ENCODE data around the gene STAC2.

STAC2 gene

GRCh38 chr17:39209317-39210092 is 16.2 kb downstream of the STAC2 start:
- peak; percentile 60 for DNase-seq

GRCh38 chr17:39208893-39209292 is 16.9 kb downstream of the STAC2 start:
- DNase-seq = no peak

- DNase-seq = no peak
Observed at GRCh38 chr17:39208136-39208535, 17.6 kb downstream of the STAC2 start.

- no peak for DNase-seq
Observed at GRCh38 chr17:39205112-39205526, 20.6 kb downstream of the STAC2 start.

- DNase-seq = no peak
Observed at GRCh38 chr17:39204245-39204644, 21.5 kb downstream of the STAC2 start.

GRCh38 chr17:39200957-39201510 is 24.7 kb downstream of the STAC2 start:
- DNase-seq = no peak

- DNase-seq = peak; percentile 92
Observed at GRCh38 chr17:39200070-39200879, 25.5 kb downstream of the STAC2 start, which contains the start of gene RPL19. TSS of gene RPL19 (plus strand) at chr17:39200283. CDS start at chr17:39200345, 62 bp downstream.

GRCh38 chr17:39199820-39200069 is 26.0 kb downstream of the STAC2 start:
- DNase-seq = peak; percentile 96

GRCh38 chr17:39198186-39198566 is 27.6 kb downstream of the STAC2 start:
- DNase-seq = no peak

- DNase-seq = peak; percentile 87
Observed at GRCh38 chr17:39197380-39198185, 28.2 kb downstream of the STAC2 start, which contains the start of gene CACNB1. TSS of gene CACNB1 (minus strand) at chr17:39197669. CDS start at chr17:39197495, 174 bp downstream.

GRCh38 chr17:39196808-39197291 is 28.9 kb downstream of the STAC2 start:
- DNase-seq = peak; percentile 40

GRCh38 chr17:39196241-39196807 is 29.4 kb downstream of the STAC2 start:
- no peak for DNase-seq

GRCh38 chr17:39195568-39196160 is 30.1 kb downstream of the STAC2 start:
- no peak for DNase-seq

GRCh38 chr17:39194985-39195524 is 30.7 kb downstream of the STAC2 start:
- DNase-seq = no peak

GRCh38 chr17:39194089-39194984 is 31.4 kb downstream of the STAC2 start:
- DNase-seq = no peak

GRCh38 chr17:39193346-39193745 is 32.4 kb downstream of the STAC2 start:
- DNase-seq = no peak

GRCh38 chr17:39192901-39193300 is 32.8 kb downstream of the STAC2 start:
- no peak for DNase-seq

GRCh38 chr17:39191750-39192510 is 33.8 kb downstream of the STAC2 start:
- DNase-seq = no peak

- no peak for DNase-seq
Observed at GRCh38 chr17:39187152-39187830, 38.5 kb downstream of the STAC2 start.
